ENCODE measurements around the gene NDUFC1.

DNA sequence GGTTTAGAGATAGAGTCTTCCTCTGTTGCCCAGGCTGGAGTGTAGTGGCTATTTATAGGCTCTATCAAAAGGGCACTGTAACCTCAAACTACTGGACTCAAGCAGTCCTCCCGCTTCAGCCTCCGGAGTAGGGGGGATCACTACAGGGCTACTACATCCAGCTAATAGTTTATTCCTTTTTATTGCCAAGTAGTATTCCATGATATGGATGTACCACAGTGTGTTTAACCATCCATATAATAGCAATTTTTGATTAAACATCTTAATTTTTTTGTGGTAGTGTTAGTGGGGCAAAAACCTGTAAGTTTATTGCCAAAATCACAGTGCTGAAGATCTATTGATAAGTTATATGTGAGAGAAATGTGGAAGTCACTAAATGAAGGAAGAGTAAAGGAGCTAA lies 2.6 kb upstream of the NDUFC1 start:
- no peak for TF ChIP-seq POLR2AphosphoS5 (IDR thresholded peaks at IDR 0.05; ENCODE audit: insufficient read depth, low read depth, low read length)
- TF ChIP-seq, protein P1, sequence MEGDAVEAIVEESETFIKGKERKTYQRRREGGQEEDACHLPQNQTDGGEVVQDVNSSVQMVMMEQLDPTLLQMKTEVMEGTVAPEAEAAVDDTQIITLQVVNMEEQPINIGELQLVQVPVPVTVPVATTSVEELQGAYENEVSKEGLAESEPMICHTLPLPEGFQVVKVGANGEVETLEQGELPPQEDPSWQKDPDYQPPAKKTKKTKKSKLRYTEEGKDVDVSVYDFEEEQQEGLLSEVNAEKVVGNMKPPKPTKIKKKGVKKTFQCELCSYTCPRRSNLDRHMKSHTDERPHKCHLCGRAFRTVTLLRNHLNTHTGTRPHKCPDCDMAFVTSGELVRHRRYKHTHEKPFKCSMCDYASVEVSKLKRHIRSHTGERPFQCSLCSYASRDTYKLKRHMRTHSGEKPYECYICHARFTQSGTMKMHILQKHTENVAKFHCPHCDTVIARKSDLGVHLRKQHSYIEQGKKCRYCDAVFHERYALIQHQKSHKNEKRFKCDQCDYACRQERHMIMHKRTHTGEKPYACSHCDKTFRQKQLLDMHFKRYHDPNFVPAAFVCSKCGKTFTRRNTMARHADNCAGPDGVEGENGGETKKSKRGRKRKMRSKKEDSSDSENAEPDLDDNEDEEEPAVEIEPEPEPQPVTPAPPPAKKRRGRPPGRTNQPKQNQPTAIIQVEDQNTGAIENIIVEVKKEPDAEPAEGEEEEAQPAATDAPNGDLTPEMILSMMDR (IDR thresholded peaks at IDR 0.05; ENCODE audit: extremely low read depth in 1 of 2, insufficient read depth in 1 of 2, low read depth in 1 of 2, low read length in 2 of 2): no peak
- TF ChIP-seq EZH2 (IDR thresholded peaks at IDR 0.05; ENCODE audit: borderline replicate concordance, low read depth, low read length, severe bottlenecking): no peak
- TF ChIP-seq MYC (IDR thresholded peaks at IDR 0.05; ENCODE audit: low read depth, low read length): no peak
- TF ChIP-seq POLR2A (IDR thresholded peaks at IDR 0.05; ENCODE audit: low read depth, low read length): no peak
- TF ChIP-seq, protein P2, sequence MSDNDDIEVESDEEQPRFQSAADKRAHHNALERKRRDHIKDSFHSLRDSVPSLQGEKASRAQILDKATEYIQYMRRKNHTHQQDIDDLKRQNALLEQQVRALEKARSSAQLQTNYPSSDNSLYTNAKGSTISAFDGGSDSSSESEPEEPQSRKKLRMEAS (IDR thresholded peaks at IDR 0.05; ENCODE audit: insufficient read depth, insufficient read length): no peak
- TF ChIP-seq FOS (IDR thresholded peaks at IDR 0.05; ENCODE audit: borderline replicate concordance, insufficient read depth, low read length): no peak
- no peak for TF ChIP-seq JUN (IDR thresholded peaks at IDR 0.05; ENCODE audit: borderline replicate concordance, insufficient read depth, insufficient read length, low read depth)
- TF ChIP-seq GATA2 (IDR thresholded peaks at IDR 0.05; ENCODE audit: insufficient read depth, insufficient read length, low read depth, low read length): no peak
